Amniotic stem cell (primary cell): ENCODE data around the gene BCAN.

ENCODE experiments used
- DNase-seq: peaks from one replicate; lab custom pipeline; 2025; lab: John Stamatoyannopoulos, UW

BCAN gene

DNA sequence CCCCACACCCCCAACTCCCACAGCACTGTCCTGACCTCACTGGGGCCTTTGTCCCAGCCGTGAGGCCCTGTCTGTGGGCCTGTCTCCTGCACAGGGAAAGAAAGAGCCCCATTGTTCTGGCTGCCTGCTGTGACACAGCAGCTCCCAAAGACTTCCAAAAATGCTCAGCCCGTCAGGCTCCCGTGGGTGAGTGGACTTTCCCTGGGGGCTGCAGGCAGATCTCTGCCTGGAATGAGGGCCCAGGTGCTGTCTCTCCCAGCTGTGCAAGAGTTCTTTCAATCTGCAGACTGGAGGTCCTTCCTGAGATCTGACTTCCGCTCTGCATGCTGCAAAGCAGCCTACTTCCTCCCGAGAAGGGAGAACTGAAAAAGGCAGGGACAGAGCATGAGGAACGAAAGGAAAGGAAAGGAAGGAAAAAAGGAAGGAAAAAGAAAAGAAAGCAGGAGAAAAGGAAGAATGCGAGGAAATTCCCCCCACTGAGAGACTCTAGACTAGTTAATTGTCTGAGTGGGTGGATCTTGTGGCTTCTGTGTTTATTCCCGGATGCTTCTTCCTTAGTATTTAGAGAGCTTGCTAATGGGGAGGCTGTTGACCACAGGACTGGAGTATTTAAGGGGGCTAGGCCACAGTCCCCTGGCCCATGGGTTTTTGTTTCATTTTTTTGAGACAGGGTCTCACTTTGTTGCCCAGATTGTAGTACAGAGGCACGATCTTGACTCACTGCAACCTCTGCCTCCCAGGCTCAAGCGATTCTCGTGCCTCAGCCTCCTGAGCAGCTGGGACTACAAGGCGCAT lies 20.3 kb downstream of the BCAN start:
- DNase-seq: no peak

DNA sequence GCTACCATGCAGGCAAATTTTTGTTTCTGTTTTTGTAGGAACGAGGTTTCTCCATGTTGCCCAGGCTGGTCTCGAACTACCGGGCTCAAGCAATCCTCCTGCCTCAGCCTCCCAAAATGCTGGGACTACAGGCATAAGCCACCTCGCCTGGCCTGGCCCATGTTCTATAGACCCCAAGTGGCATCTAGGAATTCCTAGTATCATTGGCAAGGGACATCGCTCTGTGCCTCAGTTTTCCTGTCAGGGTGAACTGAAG lies 20.8 kb downstream of the BCAN start:
- DNase-seq: no peak

DNA sequence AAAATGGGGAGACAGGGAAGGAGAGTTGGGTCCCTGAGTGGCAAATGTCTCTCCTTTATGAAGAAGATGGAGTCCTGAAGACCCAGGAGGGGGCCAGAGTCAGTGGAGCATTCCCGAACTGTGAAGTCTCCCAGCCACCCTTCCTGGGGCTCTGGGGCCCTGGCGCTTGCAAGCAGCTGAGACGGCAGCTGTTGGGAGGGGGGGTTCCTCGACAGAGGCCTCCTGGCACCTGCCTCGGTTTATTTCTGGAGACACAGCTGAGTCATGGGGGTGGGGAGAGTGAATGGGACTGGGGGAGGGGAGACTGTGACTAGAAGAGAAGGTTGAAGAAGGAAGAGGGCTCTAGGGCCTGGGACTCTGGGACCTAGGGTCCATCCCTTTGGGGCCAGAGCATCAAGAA lies 21.3 kb downstream of the BCAN start:
- DNase-seq: no peak

DNA sequence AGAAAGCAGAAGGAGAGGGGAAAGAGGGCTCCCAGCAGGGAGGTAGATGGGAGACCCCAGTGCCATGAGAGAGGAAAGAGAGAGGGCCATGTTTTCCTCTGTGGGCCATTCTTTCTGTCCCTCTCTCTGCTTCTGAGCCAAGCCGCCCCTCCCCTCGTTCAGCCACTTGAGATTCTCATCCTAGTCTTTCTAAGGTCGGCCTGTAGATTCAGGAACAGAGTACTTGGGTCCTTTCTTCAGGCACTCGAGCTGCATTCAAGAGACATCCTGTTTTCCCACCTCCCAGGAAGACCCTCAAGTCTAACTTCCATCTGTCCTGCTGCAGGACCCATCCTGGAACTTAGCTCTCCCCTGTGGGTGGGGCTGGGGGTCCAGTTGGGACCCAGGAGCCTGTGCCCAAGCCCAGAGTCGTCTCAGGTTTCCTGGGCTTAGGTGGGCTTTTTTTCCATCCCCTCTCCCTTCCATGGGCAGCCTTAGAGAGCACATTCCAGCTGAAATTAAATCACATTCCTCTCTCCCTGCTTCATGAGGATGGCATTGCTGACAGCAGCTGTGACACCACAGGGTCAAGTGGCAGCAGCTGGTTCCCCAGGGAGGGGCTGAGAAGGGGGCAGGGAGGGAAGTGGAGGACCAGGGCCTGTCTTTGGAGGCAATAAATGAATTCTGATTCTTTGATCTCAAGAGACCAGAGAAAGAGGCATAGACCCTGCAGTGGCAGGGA lies 22.3 kb downstream of the BCAN start:
- DNase-seq: no peak

DNA sequence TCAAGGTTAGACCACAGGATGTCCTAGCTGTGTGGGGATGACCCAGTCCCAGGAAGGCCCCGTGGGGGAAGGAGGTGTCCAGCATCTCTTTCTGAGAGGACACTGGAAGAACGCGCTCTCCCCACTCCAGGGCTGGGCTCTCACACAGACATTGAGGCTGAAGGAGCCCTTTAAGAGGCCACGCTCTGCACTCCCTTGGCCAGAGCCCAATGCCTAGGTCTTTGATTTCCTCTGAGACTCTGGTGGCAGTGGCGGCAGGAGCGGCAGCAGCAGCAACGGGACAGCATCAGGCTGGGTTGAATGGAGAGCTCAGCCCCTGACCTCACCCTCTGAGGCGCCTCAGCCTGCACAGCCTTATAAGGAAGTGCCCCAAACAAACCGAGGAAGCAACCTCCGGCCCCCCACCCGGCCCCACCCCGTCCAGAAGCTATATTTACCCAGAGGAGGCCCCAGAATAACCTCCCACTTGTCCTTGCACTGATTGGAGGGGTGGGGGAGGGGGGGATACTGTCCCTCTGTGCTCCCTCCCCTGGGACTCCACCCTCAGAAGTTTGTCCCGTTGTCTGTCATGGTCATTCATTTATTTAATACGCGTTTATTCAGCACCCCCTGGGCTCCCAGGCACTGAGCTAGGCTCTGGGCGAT lies 23.0 kb downstream of the BCAN start:
- no peak for DNase-seq

DNA sequence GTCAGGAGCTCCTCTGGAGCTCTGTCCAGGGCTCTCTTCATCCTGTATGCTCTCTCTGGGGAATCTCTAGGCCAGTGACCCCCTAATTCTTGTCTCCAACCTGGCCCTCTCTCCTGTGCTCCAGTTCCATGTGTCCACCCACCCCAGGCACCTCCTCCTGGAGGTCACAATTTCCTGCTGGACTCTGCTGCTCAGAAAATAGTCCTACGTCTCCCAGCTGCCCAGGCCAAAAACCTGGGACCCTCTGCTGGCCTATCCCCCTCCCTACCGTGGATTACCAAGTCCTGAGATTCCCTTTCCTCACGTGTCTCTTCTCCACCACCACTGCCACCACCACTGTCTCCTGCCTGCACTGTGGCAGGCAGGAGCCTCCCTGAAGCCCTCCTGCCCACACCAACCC lies 23.6 kb downstream of the BCAN start:
- no peak for DNase-seq

DNA sequence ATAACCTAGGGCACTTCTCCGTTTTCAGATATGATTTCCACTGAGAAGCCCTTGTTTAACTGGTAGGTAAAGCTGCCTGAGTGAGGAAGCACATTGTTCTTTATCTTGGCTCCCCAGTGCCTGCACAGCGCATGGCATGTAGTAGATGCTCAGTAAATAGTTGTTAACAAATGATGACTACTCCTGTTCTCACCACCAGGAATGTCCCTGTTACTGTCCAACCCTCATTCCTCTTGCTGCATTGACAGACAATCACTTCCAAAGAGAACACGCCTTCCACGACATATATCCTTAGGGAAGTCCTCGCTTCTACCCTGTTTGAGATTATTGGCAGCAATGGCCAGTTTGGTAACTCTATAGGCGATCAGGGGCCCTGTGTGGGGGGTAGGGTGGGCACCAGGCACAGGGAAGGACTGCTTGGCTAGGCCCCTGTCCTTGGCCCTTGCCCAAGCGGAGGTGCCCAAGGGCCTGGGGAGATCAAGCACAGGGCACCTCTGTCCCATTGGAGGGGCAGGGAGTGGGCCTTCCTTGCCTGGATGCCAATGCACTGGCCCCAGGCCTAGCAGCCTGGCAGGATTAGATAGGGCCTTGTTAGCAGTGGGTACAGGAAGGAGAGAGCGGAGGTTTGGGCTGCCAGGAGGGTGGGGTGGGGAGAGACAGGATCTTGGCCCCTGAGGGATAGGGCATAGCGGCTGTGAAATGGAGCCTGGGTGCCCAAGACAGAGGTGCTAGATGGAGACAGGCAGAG lies 25.1 kb downstream of the BCAN start:
- DNase-seq: no peak

DNA sequence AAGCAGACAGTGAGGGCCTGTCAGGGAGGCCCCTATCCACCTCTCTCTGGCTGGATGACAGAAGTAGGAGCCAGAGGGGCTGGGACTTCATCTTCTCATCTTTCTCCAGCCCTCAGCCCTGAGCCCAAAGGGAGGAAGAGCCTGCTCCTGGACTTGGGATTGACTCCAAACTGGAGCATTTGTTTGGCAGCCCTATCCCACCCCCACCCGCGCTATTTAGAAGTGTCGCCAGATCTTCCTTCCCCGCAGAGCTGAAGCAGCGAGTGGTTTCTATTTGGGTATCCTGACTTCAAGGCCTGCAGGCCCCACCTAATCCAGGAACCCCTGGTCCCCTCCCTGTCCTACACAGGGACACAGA lies 25.7 kb downstream of the BCAN start:
- DNase-seq: no peak

DNA sequence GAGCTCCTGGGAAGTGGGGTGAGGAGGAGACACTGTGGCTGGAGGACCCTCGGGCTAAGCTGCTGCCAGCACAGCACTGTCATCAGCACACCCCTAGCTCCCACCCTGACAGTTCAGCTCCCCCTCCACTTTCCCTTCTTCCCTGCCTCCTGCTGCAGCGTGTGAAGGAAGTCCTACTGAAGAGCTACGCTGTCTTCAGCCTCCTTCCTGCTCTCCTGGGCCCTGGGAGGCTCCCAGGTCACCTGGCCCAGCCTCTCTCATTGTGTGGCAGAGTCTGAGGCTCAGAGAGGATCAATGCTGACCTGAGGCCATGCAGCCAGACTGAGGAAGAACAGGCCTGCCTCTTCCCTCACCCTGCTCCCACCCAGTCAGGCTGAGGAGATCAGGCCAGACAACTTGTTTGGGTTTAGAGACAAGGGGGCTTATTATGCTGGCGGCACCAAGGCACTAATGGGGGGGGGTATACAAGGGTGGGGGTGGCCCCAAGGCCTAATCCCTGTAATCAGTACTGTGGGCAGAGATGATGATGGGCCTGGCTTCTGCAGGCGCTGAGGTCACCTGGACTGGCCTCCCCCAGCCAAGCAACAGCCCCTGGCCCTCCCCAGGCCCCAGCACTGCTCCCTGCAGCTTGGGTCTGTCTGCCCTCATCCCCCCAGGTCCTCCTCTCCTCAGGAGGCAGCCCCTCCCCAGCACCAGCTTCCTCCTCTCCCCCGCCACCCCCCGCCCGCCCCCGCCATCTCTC lies 26.2 kb downstream of the BCAN start:
- no peak for DNase-seq

DNA sequence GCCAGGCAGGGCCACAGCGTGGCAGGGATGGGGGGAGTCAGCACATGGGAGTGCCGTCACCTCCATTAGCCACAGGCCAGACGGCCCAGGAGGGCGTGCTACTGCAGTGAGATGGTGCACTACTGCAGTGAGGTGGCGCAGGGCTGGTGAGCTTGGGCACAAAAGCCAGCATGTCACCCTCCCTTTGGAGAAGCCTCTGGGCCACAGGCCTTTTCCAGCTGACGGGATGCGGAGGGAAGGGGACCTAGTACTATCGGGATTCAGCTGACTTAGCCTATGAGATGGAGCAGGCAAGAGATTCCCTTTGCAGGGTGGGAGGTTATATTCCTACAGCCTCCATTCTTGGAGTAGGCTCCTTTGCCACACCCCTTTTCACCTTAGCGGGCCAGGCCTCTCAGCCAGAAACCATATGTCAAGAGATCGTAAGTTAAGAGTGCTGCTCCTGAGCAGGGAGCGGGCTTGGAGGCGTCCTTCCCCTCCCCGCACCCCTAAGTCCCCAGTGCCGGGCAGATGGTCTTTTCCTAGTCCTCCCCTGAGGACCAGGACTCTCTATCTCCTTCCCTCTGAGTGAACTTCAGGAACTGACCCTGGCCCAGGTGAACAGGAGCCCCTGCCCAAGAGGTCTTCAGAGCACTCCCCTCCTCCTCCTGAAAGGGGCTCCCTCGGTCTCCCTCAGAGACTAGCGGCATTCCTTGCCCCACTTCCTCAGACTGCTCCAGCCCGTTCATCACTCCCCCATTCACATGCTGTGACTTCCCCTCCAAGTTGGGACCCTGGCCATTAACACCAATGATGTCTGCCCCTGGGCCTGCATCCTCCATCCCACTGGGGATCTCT lies 27.1 kb downstream of the BCAN start:
- DNase-seq: no peak

DNA sequence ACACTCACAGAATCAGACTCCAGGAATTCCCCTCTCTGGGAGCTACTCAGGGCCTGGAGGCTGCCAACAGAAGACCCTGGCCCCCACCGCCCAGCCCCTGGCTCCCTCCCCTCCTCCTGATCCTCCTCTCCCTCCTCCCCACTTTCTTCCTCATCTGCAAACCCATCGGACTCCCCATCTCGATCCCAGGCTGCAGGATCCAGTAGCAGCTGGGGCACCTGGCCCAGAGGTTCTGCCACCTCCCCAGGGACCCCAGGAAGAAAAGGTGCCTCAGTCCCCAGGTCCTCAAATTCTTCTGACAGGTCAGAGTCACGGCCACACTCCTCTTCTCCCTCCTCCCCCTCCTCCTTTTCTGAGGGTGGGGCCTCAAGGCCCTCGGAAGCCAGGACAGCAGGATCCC lies 27.9 kb downstream of the BCAN start:
- DNase-seq: no peak

DNA sequence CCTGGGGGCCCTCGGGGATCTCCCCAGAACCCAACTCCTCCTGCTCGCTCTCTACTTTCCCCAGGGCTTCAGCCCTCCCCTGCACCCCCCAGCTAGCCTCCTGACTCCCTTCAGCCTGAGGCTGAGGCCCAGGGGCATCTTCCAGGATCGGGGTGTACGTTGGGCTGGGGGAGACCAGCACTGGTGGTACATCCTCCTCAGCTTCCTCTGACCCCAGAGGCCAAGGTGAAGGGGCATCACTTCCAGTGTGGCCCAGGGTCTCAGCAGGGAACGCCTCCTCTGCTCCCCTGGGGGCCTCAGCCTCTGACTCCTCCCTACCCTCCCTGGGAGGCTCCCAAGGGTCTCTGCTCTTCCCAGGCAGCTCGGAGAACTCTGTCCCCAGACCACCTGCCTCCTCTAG lies 28.4 kb downstream of the BCAN start:
- DNase-seq: no peak

DNA sequence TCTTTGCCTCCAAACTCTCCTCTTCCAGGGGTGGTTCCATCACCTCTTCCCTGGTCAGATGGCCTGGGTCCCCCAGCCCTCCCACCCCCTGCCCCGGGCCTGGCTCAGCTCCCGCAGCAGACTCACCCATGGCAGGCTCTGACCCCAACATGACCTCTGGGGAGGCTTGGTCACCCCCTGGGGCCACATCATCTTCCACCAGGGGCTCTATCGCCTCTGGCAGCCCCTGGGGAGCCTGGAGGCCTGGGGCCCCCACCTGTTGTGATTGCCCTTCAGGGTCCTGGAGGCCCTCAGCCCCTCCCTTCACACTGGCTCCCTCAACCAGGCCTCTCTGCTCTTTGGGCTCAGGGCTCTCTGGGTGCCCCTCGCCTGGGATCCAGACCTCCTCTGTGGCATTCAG lies 28.9 kb downstream of the BCAN start:
- no peak for DNase-seq

DNA sequence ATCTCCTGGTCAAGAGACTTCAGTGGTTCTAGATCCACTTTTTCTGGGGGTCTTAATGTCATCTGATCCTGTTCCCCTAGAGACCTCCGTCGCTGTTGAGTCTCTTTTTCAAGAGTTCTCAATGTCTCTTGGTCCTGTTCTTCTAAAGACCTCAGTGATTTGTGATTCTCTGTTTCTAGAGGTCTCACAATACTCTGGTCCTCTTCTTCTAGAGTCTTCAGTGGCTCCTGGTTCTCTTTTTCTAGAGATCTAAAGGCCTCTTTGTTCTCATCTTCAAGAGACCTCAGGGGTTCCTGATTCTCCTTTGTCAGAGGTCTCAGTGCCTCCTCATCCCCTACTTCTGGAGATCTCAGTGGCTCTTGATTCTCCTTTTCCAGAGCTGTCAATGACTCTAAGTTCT lies 29.9 kb downstream of the BCAN start:
- no peak for DNase-seq

DNA sequence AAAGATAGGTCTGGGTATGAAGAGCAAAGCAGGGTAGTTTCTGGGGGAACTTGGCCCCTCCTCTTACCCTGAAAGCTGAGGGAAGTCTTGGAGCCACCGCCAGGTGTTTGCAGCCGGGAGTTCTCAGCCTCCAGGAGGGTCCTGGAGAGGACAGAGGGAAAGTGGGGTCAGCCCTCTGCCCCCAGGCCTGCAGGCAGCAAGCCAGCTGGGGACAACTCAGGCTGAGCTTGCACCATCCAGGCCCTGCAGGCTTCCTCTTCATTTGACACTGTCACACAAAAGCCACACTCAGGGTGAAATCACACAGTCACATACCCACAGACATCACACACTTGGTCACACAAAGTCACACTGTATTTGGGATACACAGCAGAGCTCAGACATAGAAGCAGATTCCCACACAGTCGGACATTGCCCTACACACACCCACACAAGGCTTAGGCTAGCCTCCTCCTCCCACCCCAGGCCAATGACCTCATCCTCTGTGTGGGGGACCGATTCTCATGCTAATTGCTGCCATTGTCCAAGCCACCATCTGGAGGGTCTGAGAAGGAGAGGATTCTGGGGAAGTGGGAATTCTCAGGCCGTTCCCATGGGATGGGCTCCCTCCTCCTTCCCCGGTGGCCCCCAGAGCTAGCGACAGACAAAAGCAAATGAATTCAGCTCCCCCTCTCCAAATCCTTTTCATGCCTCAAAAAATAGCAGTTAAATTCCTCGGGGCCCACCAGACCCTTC lies 31.6 kb downstream of the BCAN start:
- no peak for DNase-seq

DNA sequence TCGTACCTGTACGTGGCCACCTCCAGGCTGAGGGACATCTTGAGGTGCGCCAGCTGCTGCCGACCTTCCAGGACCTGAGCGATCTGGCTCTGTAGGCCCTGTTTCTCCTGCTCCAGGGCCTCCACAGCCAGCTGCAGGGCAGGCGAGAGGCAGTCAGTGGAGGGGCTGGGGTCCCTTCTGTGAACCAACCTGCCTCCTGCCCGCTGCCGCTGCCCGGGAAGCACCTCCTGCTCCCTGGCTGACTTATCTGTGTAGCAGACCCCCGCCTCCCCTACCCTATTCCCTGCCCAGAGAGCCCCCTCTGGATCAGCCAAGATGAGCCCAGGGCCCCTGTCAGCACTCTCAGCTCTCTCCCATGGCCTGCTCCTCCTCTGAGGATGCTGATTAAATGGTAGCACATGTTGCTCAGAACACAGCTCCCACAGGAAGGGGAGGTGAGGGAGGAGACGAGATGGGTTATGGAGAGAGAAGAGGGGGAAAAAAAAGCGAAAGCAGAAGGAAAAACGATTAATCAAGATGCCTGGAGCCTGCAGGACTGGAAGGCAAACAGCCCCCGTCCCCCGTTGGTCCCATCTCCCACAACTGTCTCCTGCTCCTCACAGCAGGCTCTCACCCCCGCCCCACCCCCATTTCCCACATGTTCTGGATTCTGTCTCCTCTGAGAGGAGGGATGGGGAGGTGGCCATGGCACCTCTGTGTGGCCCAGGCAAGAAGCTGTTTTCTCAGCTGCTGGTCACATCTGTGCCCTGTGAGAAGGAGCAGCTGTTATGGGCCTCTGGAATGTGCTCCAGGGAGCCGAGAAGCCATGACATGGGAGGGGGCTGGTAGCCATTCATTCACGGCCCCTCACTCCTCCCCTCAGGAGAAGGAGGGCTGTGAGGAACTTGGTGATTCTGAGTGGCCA lies 33.5 kb downstream of the BCAN start:
- DNase-seq: no peak

DNA sequence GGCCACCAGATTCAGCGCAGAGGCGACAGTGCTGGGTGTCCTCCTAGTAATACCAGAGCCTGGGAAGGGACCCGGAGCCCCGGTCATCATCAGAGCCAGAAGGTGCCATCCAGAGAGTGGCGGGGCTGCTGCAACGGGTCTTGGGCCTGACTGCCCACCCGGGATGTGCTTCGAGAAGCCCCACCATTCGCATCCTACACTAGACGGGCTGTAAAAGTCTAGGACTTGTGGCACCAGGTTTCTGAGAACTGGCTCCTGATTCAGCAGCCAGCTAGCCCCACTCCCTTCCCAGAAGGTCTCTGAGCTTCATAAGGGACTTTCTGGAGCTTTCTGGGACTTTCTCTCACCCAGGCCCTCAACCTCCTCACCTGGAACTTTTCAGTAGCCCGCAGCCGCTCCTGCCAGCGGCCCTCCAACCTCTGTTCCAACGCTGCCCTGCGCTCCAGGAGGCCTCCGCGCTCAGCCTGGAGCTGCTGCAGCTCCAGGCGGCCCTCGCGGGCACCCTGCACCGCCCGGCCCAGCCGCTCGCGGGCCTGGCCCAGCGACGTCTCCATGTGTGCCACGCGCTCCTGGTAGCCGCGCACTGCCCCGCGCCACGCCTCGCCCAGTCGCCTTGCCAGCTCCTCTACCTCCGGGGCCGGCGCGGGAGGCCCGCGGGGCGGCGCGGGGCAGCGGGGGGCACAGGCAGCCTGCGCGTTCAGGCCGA lies 34.4 kb downstream of the BCAN start:
- DNase-seq: no peak

DNA sequence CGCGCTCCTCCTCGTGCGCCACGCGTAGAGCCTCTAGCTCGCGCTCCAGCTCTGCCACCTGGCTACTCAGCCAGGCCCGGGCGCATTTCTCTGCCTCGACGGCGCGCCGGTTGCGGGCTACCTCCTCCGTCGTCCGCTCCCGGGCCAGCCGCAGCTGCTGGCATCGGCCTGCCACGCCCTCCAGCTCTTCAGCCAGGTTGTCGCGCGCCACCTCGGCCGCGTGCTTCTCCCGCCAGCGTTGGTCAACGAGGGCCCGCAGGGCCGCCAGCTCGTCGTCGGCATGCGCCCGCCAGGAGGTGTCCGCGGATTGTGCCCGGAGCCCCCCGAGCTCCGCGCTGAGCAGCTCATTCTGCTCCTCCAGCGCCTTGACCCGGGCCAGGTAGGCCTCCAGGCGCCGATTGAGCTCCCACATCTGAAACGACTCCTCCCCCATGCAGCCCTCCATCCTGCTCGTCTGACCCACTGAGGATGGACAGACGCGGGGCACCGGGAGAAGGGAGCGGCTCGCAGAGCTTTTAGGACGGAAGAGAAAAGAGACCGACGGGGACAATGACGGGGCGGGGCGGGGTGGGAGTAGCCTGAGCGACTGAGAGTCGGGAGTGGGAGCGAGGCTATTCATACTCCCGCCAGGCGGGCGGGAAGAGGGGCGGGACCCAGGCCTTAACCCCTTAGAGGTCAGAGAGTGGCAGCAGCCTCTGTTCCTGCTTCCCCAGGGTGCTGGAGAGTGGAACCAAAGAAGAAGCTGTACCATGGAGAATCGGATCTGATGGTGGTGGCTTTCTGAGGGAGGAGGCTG lies 35.1 kb downstream of the BCAN start, which contains the start of gene NES:
Gene NES, minus strand, starts transcription at position 588 of the 796 bp plus-strand sequence. Its CDS starts 143 bp downstream, at position 445.
- DNase-seq: no peak
